Osteoblast (primary cell): ENCODE data around the gene CFL1. TPM values are rescaled to one million over a fixed set of nuclear protein-coding genes. Genes with fewer than 3 reads are reported as not detected.

Source experiments
- DNase-seq: peaks from one replicate; pipeline ENCODE4 v3.0.0; 2011; ENCODE audit warnings: low spot score, mixed read lengths; ENCODE audit not compliant: insufficient read length; ENCODE audit errors: missing footprints
- H2AFZ ChIP-seq: 2 replicates; pipeline ENCODE4 v1.6.0; 2011; ENCODE audit warnings: mild to moderate bottlenecking, low read length
- H3K27ac ChIP-seq: 2 replicates; pipeline ENCODE4 v1.5.1; 2011; ENCODE audit warnings: mild to moderate bottlenecking, low read depth, low read length, moderate library complexity
- H3K27me3 ChIP-seq: 2 replicates; pipeline ENCODE4 v1.6.0; 2012; ENCODE audit warnings: mild to moderate bottlenecking, control low read depth, inconsistent platforms, low read length, moderate library complexity; ENCODE audit not compliant: insufficient read depth
- H3K36me3 ChIP-seq: 2 replicates; pipeline ENCODE4 v1.5.1; 2011; ENCODE audit warnings: mild to moderate bottlenecking, low read length, control low read depth, moderate library complexity; ENCODE audit not compliant: insufficient read depth
- H3K4me1 ChIP-seq: 2 replicates; pipeline ENCODE4 v1.5.1; 2011; ENCODE audit warnings: mild to moderate bottlenecking, low read length, control low read depth, moderate library complexity; ENCODE audit not compliant: insufficient read depth
- H3K4me2 ChIP-seq: 2 replicates; pipeline ENCODE4 v1.6.0; 2011; ENCODE audit warnings: mild to moderate bottlenecking, low read length; ENCODE audit not compliant: insufficient read depth
- H3K4me3 ChIP-seq: fragments of 200-600 bp; sonication (generic); 3 replicates; pipeline ENCODE4 v1.5.1; 2012; ENCODE audit warnings: mild to moderate bottlenecking, low read length, inconsistent platforms; ENCODE audit not compliant: insufficient read depth
- H3K79me2 ChIP-seq: 2 replicates; pipeline ENCODE4 v1.6.0; 2012; ENCODE audit warnings: mild to moderate bottlenecking, low read length, control low read depth, inconsistent platforms; ENCODE audit not compliant: insufficient read depth
- H3K9me3 ChIP-seq: 2 replicates; pipeline ENCODE4 v1.5.1; 2011; ENCODE audit warnings: low read depth, low read length, control low read depth
- H4K20me1 ChIP-seq: 2 replicates; pipeline ENCODE4 v1.6.0; 2012; ENCODE audit warnings: mild to moderate bottlenecking, low read length, control low read depth; ENCODE audit not compliant: insufficient read depth
- CTCF ChIP-seq: IDR thresholded peaks from 2 replicates; pipeline ENCODE4 v1.5.1; 2011; ENCODE audit warnings: mild to moderate bottlenecking, low read depth, low read length, moderate library complexity; ENCODE audit errors: extremely low read depth
- total RNA-seq: library from RNA; depleted of rRNA; stranded (reverse); fragments of >200 nt; gene quantifications from 2 replicates; pipeline ENCODE4 v1.2.3, GENCODE V29; 2012

The CFL1 gene
- total RNA-seq, result 607 and 704 TPM in 2 replicates

DNA sequence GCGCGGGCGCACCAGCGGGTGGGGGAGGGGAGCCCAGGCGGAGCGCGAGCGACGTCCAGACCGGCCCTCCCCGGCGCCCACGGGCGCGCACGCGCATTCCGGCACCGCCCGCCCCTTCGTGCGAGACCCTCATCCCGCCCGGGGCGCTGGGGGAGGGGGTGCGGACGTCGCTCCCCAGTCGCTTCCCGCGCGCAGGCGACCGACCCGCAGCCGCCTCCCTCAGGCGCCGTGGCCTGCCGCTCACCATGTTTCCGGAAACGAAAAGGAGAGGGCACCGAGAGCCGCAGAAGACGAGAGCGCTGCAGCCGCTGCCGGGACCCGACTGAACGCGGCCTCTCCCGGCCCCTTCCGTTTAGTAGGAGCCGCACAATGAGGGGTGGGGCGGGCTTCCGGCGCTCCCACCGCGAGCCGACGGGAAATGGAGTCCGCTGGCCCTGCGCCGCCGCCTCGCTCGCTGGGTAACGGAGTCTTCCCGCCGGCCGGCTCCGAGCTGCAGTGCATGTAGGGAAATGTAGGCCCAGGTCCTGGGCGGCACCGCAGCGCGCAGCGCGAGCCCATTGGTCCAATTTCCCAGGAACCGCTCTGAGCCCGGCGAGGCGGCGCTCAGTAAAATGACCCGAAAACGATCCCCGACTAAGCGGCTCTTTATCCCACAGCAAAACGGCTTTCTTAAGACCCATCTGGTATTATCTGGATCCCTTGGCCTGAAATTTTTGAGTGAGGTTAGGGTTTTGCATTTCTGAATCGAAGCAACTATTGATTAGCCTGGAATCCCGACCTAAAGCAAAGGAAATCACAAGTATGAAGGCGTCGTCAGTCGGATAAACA, at the start of gene CFL1:
TSS of gene CFL1 (minus strand) at position 328 of the 828 bp plus-strand sequence. CDS start at position 247, 81 bp downstream.
- H2AFZ ChIP-seq, result peak within 1 kb of the TSS; percentile 70
- peak; percentile 99 for DNase-seq
- H3K9me3 ChIP-seq, result no peaks in the 10 kb centered on the region
- H4K20me1 ChIP-seq, result peaks cover 44% of the 10 kb centered on the region
- H3K36me3 ChIP-seq, result peaks cover 51% of the 10 kb centered on the region
- peaks cover 74% of the 10 kb centered on the region for H3K79me2 ChIP-seq
- H3K4me1 ChIP-seq, result peaks cover 45% of the 10 kb centered on the region
- no peak for TF ChIP-seq CTCF
- H3K27me3 ChIP-seq, result no peaks in the 10 kb centered on the region
- H3K27ac ChIP-seq, result peak within 1 kb of the TSS; percentile 82
- peak within 1 kb of the TSS; percentile 99 for H3K4me2 ChIP-seq
- H3K4me3 ChIP-seq, result peak within 1 kb of the TSS; percentile 99

DNA sequence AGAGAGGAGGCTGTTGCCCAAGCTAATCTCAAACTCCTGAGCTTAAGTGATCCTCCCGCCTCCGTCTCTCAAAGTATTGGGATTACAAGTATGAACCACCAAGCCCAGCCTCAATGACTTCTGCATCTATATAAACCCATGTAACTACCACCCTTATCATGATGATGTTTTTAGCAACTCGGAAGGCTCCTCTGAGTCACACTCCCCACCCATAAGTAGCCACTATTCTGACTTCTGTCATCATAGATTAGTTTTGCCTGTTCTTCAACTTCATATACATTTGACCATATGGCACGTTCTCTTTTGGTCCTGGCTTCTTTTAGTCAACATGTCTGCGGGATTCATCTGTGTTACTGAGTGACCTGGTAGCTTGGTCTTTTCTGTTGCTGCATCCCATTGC, 48.6 kb upstream of the CFL1 start:
- no peaks in the 10 kb centered on the region for H4K20me1 ChIP-seq
- H3K4me2 ChIP-seq, result no peak overlapping the region
- TF ChIP-seq CTCF, result no peak
- H3K79me2 ChIP-seq, result peaks cover 2% of the 10 kb centered on the region
- H3K36me3 ChIP-seq, result no peaks in the 10 kb centered on the region
- no peaks in the 10 kb centered on the region for H3K9me3 ChIP-seq
- H3K4me3 ChIP-seq, result no peak overlapping the region
- H2AFZ ChIP-seq, result no peak overlapping the region
- no peak overlapping the region for H3K27ac ChIP-seq
- no peaks in the 10 kb centered on the region for H3K27me3 ChIP-seq
- H3K4me1 ChIP-seq, result peaks cover 44% of the 10 kb centered on the region
- peak; percentile 66 for DNase-seq

- H3K4me1 ChIP-seq, result peaks cover 42% of the 10 kb centered on the region
- H4K20me1 ChIP-seq, result no peaks in the 10 kb centered on the region
- no peak for TF ChIP-seq CTCF
- no peaks in the 10 kb centered on the region for H3K36me3 ChIP-seq
- H3K4me2 ChIP-seq, result peak overlapping the region; percentile 8
- peak overlapping the region; percentile 85 for H3K27ac ChIP-seq
- no peaks in the 10 kb centered on the region for H3K9me3 ChIP-seq
- no peaks in the 10 kb centered on the region for H3K27me3 ChIP-seq
- H3K4me3 ChIP-seq, result no peak overlapping the region
- H3K79me2 ChIP-seq, result peaks cover 18% of the 10 kb centered on the region
- no peak for DNase-seq
- H2AFZ ChIP-seq, result no peak overlapping the region
These were observed 45.7 kb upstream of the CFL1 start for GRCh38 chr11:65903715-65904114.

GRCh38 chr11:65903068-65903481, 45.1 kb upstream of the CFL1 start:
- Histone ChIP-seq H3K27ac (peak overlapping the region; percentile 85), H2AFZ (no peak overlapping the region), H3K4me1 (peaks cover 48% of the 10 kb centered on the region), H3K4me2 (peak overlapping the region; percentile 45), H3K9me3 (no peaks in the 10 kb centered on the region), H4K20me1 (no peaks in the 10 kb centered on the region), H3K79me2 (peaks cover 24% of the 10 kb centered on the region), H3K4me3 (peak overlapping the region; percentile 14), H3K36me3 (peaks cover 5% of the 10 kb centered on the region), H3K27me3 (no peaks in the 10 kb centered on the region)
- no peak for TF ChIP-seq CTCF
- peak; percentile 94 for DNase-seq
